Activated naive CD8-positive, alpha-beta T cell treated with anti-CD3 and anti-CD28 coated beads, Interleukin-2, amount 50 U/mL, for 24 hours (primary cell): Measurements from ENCODE around the gene FBXO3.
"Not testable (repeated sequence)": the region's sequence is repeated elsewhere in the genome, so short reads cannot be mapped to it uniquely, and the experiment has no call there.

Experiments used
- ATAC-seq: fragments of 150-1000 bp; cut with Tn5 transposase; one replicate; pipeline ENCODE4 v1.10.0; 2021
- DNase-seq: peaks from one replicate; pipeline ENCODE4 v3.0.0; 2021
- H3K27ac Mint-ChIP-seq: one replicate; pipeline ENCODE4 v1.8.0; 2021; ENCODE audit warnings: mild to moderate bottlenecking, mixed read lengths
- H3K27me3 Mint-ChIP-seq: one replicate; pipeline ENCODE4 v1.8.0; 2021; ENCODE audit warnings: mixed read lengths
- H3K36me3 Mint-ChIP-seq: one replicate; pipeline ENCODE4 v1.8.0; 2021; ENCODE audit warnings: low read depth, mixed read lengths
- H3K4me1 Mint-ChIP-seq: one replicate; pipeline ENCODE4 v1.8.0; 2021; ENCODE audit warnings: mixed read lengths
- H3K4me3 Mint-ChIP-seq: one replicate; pipeline ENCODE4 v1.8.0; 2021; ENCODE audit warnings: mild to moderate bottlenecking, moderate library complexity, mixed read lengths
- H3K9me3 Mint-ChIP-seq: one replicate; pipeline ENCODE4 v1.8.0; 2021; ENCODE audit warnings: mixed read lengths

FBXO3 gene

DNA sequence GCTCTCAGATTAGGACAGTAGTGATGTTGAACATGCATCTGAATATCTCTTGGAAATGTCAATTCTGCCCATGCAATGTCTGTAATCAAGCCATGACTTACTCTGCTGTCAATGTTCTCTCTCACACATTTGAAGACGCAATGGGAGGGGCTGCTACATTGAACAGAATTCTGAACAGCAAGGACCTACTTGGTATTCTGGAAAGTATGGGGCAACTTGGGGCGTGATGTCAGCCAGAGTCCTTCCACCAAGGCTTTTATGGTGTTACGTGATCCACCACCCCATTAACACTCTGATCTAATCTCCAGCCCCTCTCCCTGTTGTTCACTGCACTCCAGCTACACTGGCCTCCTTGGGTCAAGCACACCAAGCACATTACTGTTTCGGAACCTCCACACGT is 31.0 kb downstream of the FBXO3 start:
- Mint-ChIP-seq H3K36me3 (peaks cover 4% of the 10 kb centered on the region), H3K4me1 (peaks cover 2% of the 10 kb centered on the region), H3K9me3 (no peaks in the 10 kb centered on the region), H3K27ac (no peak overlapping the region), H3K4me3 (no peak overlapping the region), H3K27me3 (peaks cover 4% of the 10 kb centered on the region)
- ATAC-seq = no peak
- DNase-seq = no peak

DNA sequence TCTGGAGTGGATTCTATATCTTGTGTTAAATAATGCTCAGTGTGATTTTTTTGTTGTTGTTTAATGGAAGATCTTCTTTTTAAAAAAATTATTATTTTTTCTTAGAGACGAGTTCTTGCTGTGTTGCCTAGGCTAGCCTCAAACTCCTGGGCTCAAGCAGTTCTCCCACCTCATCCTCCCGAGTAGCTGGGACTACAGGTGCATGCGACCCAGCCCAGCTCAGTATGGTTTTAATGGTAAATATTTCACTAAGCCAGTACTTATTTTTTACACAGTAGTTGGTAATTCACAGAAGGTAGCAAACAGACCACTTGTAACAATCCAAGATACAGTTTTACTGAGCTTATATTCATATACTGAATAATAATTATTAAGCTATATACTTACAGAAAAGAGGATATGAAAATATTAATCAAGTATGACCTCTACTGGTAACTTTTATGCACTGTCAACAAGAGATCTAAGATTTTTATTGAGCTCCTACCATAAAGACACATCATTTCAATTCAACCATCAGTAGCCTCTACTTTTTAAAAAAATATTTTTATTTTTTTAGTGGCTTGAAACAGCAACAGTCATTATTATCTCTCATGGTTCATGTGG is 32.0 kb downstream of the FBXO3 start:
- peaks cover 3% of the 10 kb centered on the region for H3K36me3 Mint-ChIP-seq
- peaks cover 2% of the 10 kb centered on the region for H3K4me1 Mint-ChIP-seq
- H3K27ac Mint-ChIP-seq = no peak overlapping the region
- H3K27me3 Mint-ChIP-seq = peaks cover 4% of the 10 kb centered on the region
- no peak for ATAC-seq
- no peak for DNase-seq
- no peaks in the 10 kb centered on the region for H3K9me3 Mint-ChIP-seq
- H3K4me3 Mint-ChIP-seq = no peak overlapping the region

DNA sequence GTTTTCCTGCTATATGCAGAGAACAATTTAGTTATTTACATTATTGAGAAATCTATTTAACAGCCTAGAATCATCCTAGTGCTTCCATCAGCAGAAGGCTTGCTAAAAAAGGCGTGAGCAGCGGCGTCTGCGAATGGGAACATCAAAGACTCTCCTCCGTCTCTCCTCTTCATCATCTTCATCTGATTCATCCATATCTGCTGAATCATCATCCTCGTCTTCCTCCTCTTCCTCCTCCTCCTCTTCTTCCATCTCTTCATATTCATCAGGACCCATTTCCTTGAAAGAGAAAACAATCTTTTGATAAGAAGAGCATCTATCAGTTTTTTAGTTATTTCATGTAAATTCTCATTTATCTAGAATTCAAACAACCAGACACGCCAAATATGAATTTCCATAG is 32.5 kb downstream of the FBXO3 start:
- ATAC-seq (no peak), DNase-seq (no peak)
- H3K4me1 Mint-ChIP-seq = peaks cover 2% of the 10 kb centered on the region
- peaks cover 8% of the 10 kb centered on the region for H3K27me3 Mint-ChIP-seq
- no peak overlapping the region for H3K27ac Mint-ChIP-seq
- peaks cover 3% of the 10 kb centered on the region for H3K36me3 Mint-ChIP-seq
- H3K4me3 Mint-ChIP-seq = no peak overlapping the region
- H3K9me3 Mint-ChIP-seq = no peaks in the 10 kb centered on the region

DNA sequence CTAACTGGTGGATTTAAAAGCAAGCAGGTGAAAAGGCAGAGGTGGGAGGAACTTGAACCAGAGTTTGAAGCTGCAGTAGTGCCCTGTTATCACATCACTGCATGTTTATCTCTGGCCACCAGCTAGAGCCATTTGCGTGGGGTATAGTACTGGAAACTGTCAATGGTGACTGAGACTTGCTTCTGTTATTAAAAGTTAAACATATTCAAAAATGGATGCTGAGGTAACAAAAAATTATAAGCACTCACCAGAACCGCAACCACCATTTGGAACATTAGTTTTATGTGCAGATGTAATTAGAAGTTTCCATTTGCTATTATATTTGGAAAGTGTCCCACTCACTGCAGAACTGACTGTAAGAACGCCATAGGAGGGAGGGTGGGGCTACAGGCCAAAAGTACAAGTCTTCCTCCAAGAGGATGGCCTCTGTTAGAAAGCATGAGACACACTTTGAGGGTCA is 36.9 kb downstream of the FBXO3 start:
- ATAC-seq (no peak), DNase-seq (no peak)
- Mint-ChIP-seq H3K4me3 (no peak overlapping the region), H3K27me3 (peaks cover 17% of the 10 kb centered on the region), H3K36me3 (peaks cover 8% of the 10 kb centered on the region), H3K4me1 (peaks cover 32% of the 10 kb centered on the region), H3K9me3 (no peaks in the 10 kb centered on the region), H3K27ac (no peak overlapping the region)

DNA sequence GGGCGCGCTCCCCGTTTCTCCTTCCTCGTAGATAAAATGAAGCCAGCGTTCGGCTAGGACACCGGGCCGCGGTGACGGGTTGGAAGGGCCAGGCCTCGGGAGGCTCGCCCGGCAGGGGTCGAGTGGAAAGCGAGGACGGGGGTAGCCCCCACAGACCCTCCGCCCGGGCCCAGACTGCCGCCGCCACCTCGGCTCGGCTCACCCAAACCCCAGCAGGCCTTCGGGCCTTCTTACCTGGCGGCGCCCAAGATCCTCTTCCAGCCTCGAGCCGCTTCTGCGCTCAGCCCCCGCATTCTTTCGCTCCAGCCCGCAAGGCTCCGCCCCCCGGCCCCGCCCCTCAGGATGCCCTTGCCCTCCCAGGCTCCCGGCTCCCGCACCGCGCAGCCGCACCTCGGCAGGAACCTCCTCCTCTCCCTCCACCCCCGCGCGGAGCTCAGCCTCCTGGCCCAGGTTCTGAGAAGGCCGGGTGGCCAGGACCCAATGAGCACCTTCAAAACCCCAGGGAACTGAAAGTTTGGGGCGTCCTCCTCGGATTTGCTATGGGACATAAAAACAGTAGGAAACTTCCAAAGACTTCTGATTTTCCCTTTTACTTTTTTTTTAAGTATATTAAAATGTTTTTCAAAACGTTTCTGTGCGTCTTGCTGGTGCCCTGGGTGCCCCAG is 38.0 kb downstream of the FBXO3 start, which contains the start of gene CD59:
Gene CD59 (minus strand): TSS at position 276 of the 665 bp plus-strand sequence. CDS start 13,978 bp downstream, outside the sequence.
- Mint-ChIP-seq H3K4me1 (peaks cover 41% of the 10 kb centered on the region), H3K27me3 (peaks cover 17% of the 10 kb centered on the region), H3K27ac (peak within 1 kb of the TSS; percentile 72), H3K4me3 (peak within 1 kb of the TSS; percentile 84), H3K36me3 (peaks cover 8% of the 10 kb centered on the region), H3K9me3 (no peaks in the 10 kb centered on the region)
- DNase-seq (peak; percentile 93), ATAC-seq (peak; percentile 42)

DNA sequence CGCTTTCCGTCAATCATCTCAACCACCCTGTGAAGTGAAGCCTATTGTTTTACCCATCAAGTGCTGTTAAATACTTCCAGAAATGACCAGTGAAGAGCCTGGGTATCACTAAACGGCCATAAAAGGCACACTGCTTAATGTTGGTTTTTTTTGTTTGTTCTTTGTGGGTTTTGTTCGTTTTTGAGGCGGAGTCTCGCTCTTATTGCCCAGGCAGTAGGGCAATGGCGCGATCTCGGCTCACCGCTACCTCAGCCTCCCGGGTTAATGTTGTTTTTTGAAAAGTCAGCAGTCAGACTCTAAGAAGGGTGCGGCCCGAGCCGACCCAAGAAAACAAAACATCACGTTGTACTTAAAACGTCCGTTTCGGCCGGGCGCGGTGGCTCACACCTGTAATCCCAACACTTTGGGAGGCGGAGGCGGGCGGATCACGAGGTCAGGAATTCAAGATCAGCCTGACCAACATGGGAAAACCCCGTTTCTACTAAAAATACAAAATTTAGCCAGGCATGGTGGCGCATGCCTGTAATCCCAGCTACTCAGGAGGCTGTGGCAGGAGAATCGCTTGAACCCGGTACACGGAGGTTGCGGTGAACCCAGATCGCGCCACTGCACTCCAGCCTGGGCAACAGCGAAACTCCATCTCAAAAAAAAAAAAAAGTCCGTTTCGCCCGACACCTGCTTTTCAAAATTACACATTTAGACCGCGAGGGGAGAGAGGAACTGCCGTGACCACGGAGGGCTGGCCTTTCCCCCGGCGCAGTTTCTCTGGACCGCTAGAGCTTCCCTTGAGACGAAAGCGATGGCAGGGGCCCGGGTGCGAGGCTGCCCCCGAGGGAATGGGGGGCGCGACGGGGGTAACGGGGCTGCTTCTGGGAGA is 38.8 kb downstream of the FBXO3 start:
- Mint-ChIP-seq H3K27me3 (peaks cover 17% of the 10 kb centered on the region), H3K9me3 (no peaks in the 10 kb centered on the region)
- DNase-seq = peak; percentile 50

DNA sequence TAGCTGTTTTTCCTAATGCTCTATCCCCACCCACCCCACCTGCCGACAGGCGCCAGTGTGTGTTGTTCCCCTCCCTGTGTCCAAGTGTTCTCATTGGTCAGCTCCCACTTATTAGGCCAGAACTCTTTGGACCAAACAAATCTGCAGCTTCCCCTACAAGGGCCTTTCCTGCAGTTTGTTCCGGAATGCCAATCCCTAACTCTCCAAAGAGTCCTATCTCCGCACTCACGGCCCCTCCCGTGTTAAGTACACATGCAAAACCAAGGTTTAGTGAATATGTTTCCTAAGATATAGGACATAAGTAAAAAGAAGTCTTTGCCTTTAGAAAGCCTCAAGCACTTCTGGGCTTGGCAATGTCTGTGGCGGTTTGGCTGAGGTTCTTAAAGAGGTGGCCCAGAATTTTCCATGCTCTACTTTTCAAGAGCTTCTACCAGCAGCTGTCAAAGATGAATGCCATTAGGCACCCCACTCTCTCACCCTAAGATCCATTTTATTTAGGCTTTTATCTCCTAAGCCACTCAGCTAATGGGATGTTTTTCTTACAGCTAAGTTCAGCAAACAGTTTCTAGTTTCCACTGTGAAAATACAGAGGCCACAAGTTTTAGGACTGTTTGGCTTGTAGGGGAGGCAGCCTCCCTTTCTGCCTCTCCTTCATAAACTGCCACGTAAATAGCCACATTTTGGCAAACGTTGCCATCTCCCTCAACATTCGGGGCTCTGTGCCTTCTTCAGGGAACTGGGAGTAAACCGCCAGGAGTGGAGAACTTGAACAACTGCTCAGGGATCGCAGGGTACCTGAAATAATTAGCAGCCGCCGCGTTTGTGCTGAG is 39.7 kb downstream of the FBXO3 start:
- Mint-ChIP-seq H3K4me1 (peaks cover 43% of the 10 kb centered on the region), H3K36me3 (peaks cover 8% of the 10 kb centered on the region), H3K9me3 (no peaks in the 10 kb centered on the region), H3K27me3 (peaks cover 17% of the 10 kb centered on the region), H3K27ac (peak overlapping the region; percentile 72), H3K4me3 (peak overlapping the region; percentile 84)
- DNase-seq = no peak
- no peak for ATAC-seq

More for the DNA sequence above, 38.8 kb downstream of the FBXO3 start:
- peak overlapping the region; percentile 72 for H3K27ac Mint-ChIP-seq
- peaks cover 43% of the 10 kb centered on the region for H3K4me1 Mint-ChIP-seq
- peak; percentile 36 for ATAC-seq
- peak overlapping the region; percentile 84 for H3K4me3 Mint-ChIP-seq
- H3K36me3 Mint-ChIP-seq = peaks cover 8% of the 10 kb centered on the region

DNA sequence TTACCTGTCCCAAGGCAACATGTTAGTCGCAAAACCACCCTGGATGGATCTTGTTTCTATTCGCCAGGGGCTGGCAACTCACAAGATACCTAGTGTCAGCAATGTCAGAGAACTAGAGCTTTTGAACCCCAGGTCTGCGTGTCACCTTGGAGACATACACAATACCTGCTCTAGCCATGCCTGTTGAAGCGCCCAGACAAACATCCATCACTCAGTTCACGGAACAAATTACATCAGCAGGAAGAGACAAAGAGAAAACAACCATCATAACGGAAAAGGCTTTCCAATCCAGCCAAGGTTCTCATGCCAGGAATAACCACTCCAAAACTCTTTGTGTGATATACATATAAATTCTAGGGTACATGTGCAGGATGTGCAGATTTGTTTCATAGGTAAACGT is 40.3 kb downstream of the FBXO3 start:
- Mint-ChIP-seq H3K9me3 (no peaks in the 10 kb centered on the region), H3K27me3 (peaks cover 17% of the 10 kb centered on the region), H3K4me3 (no peak overlapping the region), H3K36me3 (peaks cover 8% of the 10 kb centered on the region), H3K27ac (no peak overlapping the region), H3K4me1 (peaks cover 43% of the 10 kb centered on the region)
- ATAC-seq (no peak), DNase-seq (no peak)

DNA sequence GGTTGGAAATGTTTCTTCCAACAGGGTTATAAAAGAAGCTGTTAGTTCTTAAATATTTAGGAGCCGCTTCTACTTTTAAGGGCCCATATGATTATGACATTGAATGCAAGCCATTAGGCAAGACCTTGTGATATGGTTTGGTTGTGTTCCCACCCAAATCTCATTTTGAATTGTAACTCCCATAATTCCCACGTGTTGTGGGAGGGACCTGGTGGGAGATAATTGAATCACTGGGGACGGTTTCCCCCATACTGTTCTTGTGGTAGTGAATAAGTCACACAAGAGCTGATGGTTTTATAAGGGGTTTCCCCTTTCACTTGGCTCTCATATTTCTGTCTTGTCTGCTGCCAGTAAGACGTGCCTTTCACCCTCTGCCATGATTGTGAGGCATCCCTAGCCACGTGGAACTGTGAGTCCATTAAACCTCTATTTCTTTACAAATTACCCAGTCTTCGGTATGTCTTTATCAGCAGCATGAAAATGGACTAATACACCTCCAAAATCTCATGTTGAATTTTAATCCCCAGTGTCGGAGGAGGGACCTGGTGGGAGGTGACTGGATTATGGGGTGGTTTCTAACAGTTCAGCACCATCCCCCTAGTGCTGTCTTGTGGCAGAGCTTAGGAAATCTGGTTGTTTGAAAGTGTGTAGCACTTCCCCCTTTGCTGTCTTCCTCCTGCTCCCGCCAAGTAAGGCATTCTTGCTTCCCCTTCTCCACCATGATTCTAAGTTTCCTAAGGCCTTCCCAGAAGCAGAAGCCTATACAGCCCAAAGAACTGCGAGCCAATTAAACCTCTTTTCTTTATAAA is 42.4 kb downstream of the FBXO3 start:
- Mint-ChIP-seq H3K4me1 (peaks cover 43% of the 10 kb centered on the region), H3K36me3 (peaks cover 8% of the 10 kb centered on the region), H3K27me3 (peaks cover 10% of the 10 kb centered on the region), H3K9me3 (no peaks in the 10 kb centered on the region), H3K27ac (no peak overlapping the region), H3K4me3 (peak overlapping the region; percentile 42)
- DNase-seq (peak; percentile 24), ATAC-seq (peak; percentile 81)

DNA sequence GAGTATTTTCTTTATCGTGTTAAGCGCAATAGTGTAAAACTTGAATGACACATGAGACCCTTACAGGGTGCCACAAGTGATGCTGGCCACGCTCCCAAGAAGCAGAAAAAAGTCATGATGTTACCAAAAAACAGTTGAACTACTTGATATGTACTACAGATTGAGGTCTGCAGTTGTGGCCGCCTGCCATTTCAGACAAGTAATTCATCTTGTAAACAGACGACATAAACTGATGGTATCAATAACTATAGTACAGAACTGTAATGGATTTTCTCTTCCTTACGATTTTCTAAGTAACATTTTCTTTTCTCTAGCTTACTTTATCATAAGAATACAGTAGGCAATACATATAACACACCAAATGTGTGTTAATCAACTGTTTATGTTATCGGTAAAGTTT is 43.6 kb downstream of the FBXO3 start:
- ATAC-seq = no peak
- DNase-seq = no peak
- no peak overlapping the region for H3K27ac Mint-ChIP-seq
- peaks cover 14% of the 10 kb centered on the region for H3K27me3 Mint-ChIP-seq
- H3K36me3 Mint-ChIP-seq = peaks cover 8% of the 10 kb centered on the region
- peaks cover 42% of the 10 kb centered on the region for H3K4me1 Mint-ChIP-seq
- H3K4me3 Mint-ChIP-seq = no peak overlapping the region
- H3K9me3 Mint-ChIP-seq = no peaks in the 10 kb centered on the region

DNA sequence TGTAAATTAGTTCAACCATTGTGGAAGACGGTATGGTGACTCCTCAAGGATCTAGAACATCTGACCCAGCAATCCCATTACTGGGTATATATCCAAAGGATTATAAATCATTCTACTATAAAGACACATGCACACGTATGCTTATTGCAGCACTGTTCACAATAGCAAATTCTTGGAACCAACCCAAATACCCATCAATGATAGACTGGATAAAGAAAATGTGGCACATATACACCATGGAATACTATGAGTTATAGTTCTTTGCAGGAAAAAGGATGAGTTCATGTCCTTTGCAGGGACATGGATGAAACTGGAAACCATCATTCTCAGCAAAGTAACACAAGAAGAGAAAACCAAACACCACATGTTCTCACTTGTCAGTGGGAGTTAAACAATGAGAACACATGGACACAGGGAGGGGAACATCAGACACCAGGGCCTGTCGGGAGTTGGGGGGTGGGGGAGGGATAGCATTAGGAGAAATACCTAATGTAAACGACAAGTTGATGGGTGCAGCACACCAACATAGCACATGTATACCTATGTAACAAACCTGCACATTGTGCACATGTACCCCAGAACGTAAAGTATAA is 45.2 kb downstream of the FBXO3 start:
- H3K9me3 Mint-ChIP-seq = not testable (repeated sequence)
- peaks cover 33% of the 10 kb centered on the region for H3K4me1 Mint-ChIP-seq

DNA sequence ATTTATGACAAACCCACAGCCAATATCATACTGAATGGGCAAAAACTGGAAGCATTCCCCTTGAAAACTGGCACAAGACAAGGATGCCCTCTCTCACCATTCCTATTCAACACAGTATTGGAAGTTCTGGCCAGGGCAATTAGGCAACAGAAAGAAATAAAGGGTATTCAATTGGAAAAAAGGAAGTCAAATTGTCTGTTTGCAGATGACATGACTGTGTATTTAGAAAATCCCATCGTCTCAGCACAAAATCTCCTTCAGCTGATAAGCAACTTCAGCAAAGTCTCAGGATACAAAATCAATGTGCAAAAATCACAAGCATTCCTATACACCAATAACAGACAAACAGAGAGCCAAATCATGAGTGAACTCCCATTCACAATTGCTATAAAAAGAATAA is 46.8 kb downstream of the FBXO3 start:
- H3K9me3 Mint-ChIP-seq, ATAC-seq, H3K27ac Mint-ChIP-seq, DNase-seq, H3K4me3 Mint-ChIP-seq, H3K36me3 Mint-ChIP-seq, H3K27me3 Mint-ChIP-seq: not testable (repeated sequence)
- H3K4me1 Mint-ChIP-seq = peaks cover 39% of the 10 kb centered on the region

More for the DNA sequence above, 45.2 kb downstream of the FBXO3 start:
- not testable (repeated sequence) for H3K36me3 Mint-ChIP-seq, DNase-seq, H3K4me3 Mint-ChIP-seq, ATAC-seq, H3K27ac Mint-ChIP-seq
- peaks cover 11% of the 10 kb centered on the region for H3K27me3 Mint-ChIP-seq

DNA sequence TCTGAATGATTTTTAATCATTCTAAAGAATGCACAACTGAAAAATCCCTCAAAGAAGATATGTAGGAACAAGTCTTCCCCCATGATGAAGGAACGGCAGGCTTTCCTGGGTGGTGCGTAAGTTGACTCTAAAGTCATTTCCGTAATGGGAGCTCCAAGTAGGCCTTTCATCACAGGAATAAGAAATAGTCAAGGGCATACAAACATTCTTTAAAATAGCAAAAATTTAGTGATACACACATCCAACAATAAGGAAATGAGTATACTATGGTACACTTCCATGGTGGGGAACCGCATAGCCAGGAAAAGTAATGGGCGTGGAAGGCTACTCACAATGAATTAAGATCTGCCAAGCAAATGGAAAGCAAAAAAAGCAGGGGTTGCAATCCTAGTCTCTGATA is 48.8 kb downstream of the FBXO3 start:
- peaks cover 8% of the 10 kb centered on the region for H3K27me3 Mint-ChIP-seq
- DNase-seq (no peak), ATAC-seq (no peak)
- H3K36me3 Mint-ChIP-seq = peaks cover 9% of the 10 kb centered on the region
- H3K4me3 Mint-ChIP-seq = no peak overlapping the region
- peaks cover 39% of the 10 kb centered on the region for H3K4me1 Mint-ChIP-seq
- no peaks in the 10 kb centered on the region for H3K9me3 Mint-ChIP-seq
- no peak overlapping the region for H3K27ac Mint-ChIP-seq
